GM20431 (cell line): Measurements from ENCODE around the gene RFC1.
"Not testable (repeated sequence)": the region's sequence is repeated elsewhere in the genome, so short reads cannot be mapped to it uniquely, and the experiment has no call there.

Experiments
- in situ Hi-C: fragments of 300-500 bp; cut with MseI, MboI; formaldehyde crosslinking; loops from one replicate; pipeline ENCODE4 v1.15.0; 2020; ENCODE audit warnings: low sequenced_read_pairs; ENCODE audit not compliant: unreplicated experiment

Gene RFC1

GRCh38 chr4:39354254-39354552, 12.0 kb downstream of the RFC1 start:
- in situ Hi-C loops: no loop called here

- in situ Hi-C loops: no loop called here
Observed at GRCh38 chr4:39353478-39354253, 12.5 kb downstream of the RFC1 start.

- in situ Hi-C loops: not testable (repeated sequence)
Observed at GRCh38 chr4:39353149-39353477, 13.0 kb downstream of the RFC1 start.

GRCh38 chr4:39349326-39349725, 16.8 kb downstream of the RFC1 start:
- in situ Hi-C loops: no loop called here

GRCh38 chr4:39348371-39349315, 17.5 kb downstream of the RFC1 start:
- in situ Hi-C loops: no loop called here

- in situ Hi-C loops: no loop called here
Observed at GRCh38 chr4:39346856-39347519, 19.2 kb downstream of the RFC1 start.

- in situ Hi-C loops: no loop called here
Observed at GRCh38 chr4:39342731-39343130, 23.4 kb downstream of the RFC1 start.

- in situ Hi-C loops: no loop called here
Observed at GRCh38 chr4:39341075-39341725, 25.0 kb downstream of the RFC1 start.

GRCh38 chr4:39339968-39340367, 26.2 kb downstream of the RFC1 start:
- in situ Hi-C loops: no loop called here

- in situ Hi-C loops: no loop called here
Observed at GRCh38 chr4:39337841-39338240, 28.3 kb downstream of the RFC1 start.

- in situ Hi-C loops: no loop called here
Observed at GRCh38 chr4:39335566-39335965, 30.6 kb downstream of the RFC1 start.

- in situ Hi-C loops: no loop called here
Observed at GRCh38 chr4:39331191-39331590, 35.0 kb downstream of the RFC1 start.

GRCh38 chr4:39330353-39330752, 35.8 kb downstream of the RFC1 start:
- in situ Hi-C loops: no loop called here

- in situ Hi-C loops: no loop called here
Observed at GRCh38 chr4:39326468-39326977, 39.6 kb downstream of the RFC1 start.

GRCh38 chr4:39324897-39325613, 41.1 kb downstream of the RFC1 start:
- in situ Hi-C loops: no loop called here

GRCh38 chr4:39324446-39324845, 41.7 kb downstream of the RFC1 start:
- in situ Hi-C loops: no loop called here

GRCh38 chr4:39323821-39324220, 42.3 kb downstream of the RFC1 start:
- in situ Hi-C loops: no loop called here

GRCh38 chr4:39320381-39321115, 45.6 kb downstream of the RFC1 start:
- in situ Hi-C loops: no loop called here

GRCh38 chr4:39319676-39320075, 46.5 kb downstream of the RFC1 start:
- in situ Hi-C loops: no loop called here
